Measurements from ENCODE around the gene ZC3H12C.

DNA sequence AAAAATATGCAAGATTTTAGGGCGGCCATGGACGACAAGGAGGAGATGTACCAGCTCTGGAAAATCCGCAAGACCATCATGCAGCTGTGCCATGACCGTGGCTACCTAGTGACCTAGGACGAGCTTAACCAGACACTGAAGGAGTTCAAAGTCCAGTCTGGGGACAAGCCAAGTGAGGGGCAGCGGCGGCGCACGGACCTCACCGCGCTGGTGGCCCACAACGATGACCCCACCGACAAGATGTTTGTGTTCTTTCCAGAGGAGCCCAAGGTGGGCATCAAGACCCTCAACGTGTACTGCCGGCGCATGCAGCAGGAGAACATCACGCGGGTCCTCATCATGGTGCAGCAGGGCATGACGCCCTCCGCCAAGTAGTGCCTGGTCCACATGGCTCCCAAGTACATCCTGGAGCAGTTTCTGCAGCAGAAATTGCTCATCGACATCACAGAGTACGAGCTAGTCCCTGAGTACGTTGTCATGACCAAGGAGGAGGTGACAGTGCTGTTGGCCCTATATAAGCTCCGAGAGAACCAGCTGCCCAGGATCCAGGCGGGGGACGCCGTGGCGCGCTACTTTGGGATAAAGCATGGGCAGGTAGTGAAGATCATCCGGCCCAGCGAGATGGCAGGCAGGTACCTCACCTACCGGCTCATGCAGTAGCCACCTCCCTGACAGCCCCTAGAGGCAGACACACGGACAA, 43.5 kb upstream of the ZC3H12C start:
- TF ChIP-seq GATA2 (IDR thresholded peaks at IDR 0.05; ENCODE audit: low read depth, low read length) (no peak), GATA3 (IDR thresholded peaks at IDR 0.05; ENCODE audit: low read depth, low read length) (no peak)
